Natural killer cell (primary cell): Measurements from ENCODE around the gene CREB3. TPM values are rescaled to one million over a fixed set of nuclear protein-coding genes. Genes with fewer than 3 reads are reported as not detected.
A peak's percentile ranks its signal among the peaks of the same experiment; 100 is the strongest.

Experiments used
- ATAC-seq, 3 donors: fragments of 150-1000 bp in 2 of 3; fragments of 200-7000 bp in 1 of 3; cut with Tn5 transposase; 1 replicate in 1 of 3; 2 replicates in 2 of 3; pipeline ENCODE4 v1.10.0; 2021; ENCODE audit warnings: mild to moderate bottlenecking in 2 of 3, moderate library complexity in 2 of 3
- DNase-seq, 2 donors: peaks; one replicate each; pipeline versions ENCODE4 v3.0.0 to v3.0.0-alpha.2; 2013 to 2021; ENCODE audit warnings: mixed read lengths in 1 of 2
- H3K27ac ChIP-seq: one replicate; pipeline ENCODE4 v1.5.1; 2013; ENCODE audit warnings: mild to moderate bottlenecking, low read length
- H3K27me3 ChIP-seq: one replicate; pipeline ENCODE4 v1.6.1; 2013; ENCODE audit warnings: low read length; ENCODE audit not compliant: control insufficient read depth, insufficient read depth
- H3K36me3 ChIP-seq: one replicate; pipeline ENCODE4 v1.6.1; 2013; ENCODE audit warnings: low read length; ENCODE audit not compliant: control insufficient read depth, insufficient read depth
- H3K4me1 ChIP-seq: one replicate; pipeline ENCODE4 v1.6.1; 2013; ENCODE audit warnings: low read length; ENCODE audit not compliant: control insufficient read depth, insufficient read depth
- H3K4me3 ChIP-seq: one replicate; pipeline ENCODE4 v1.5.1; 2013; ENCODE audit warnings: low read length
- H3K9me3 ChIP-seq: one replicate; pipeline ENCODE4 v1.6.1; 2013; ENCODE audit warnings: low read length; ENCODE audit not compliant: control insufficient read depth, insufficient read depth
- H3K27ac Mint-ChIP-seq, 2 donors: one replicate each; pipeline ENCODE4 v1.8.0; 2022; ENCODE audit warnings: mild to moderate bottlenecking in 2 of 2, mixed read lengths in 2 of 2, moderate library complexity in 1 of 2
- H3K27me3 Mint-ChIP-seq, 2 donors: one replicate each; pipeline ENCODE4 v1.8.0; 2022; ENCODE audit warnings: low read depth in 2 of 2, mixed read lengths in 2 of 2
- H3K36me3 Mint-ChIP-seq: one replicate; pipeline ENCODE4 v1.8.0; 2022; ENCODE audit warnings: mixed read lengths
- H3K4me1 Mint-ChIP-seq, 2 donors: one replicate each; pipeline ENCODE4 v1.8.0; 2022; ENCODE audit warnings: mixed read lengths in 2 of 2
- H3K4me3 Mint-ChIP-seq: one replicate; pipeline ENCODE4 v1.8.0; 2022; ENCODE audit warnings: mild to moderate bottlenecking, moderate library complexity, mixed read lengths
- H3K9me3 Mint-ChIP-seq, 2 donors: one replicate each; pipeline ENCODE4 v1.8.0; 2022; ENCODE audit warnings: mixed read lengths in 2 of 2
- CTCF ChIP-seq: fragments of 200-600 bp; IDR thresholded peaks from one replicate; pipeline ENCODE4 v1.8.0; 2022; ENCODE audit warnings: antibody characterized with exemption
- WGBS: methylation state at CpG from one replicate; pipeline ENCODE4 v1.1.7; 2013; ENCODE audit warnings: missing lambda C conversion rate; ENCODE audit not compliant: insufficient coverage; 5-methylcytosine and 5-hydroxymethylcytosine counted together
- intact Hi-C: fragments of 100-400 bp; cut with micrococcal nuclease; formaldehyde crosslinking; loops from one replicate; pipeline ENCODE4 v1.14.2; 2022
- total RNA-seq, 4 donors: library from RNA; stranded (reverse); fragments of 120-200 nt in 1 of 4; gene quantifications; one replicate each; pipeline versions ENCODE4 v1.2.3 to v1.2.4, GENCODE V29; 2013 to 2022

The CREB3 gene
- total RNA-seq, 3 donors from 2014 or later (not counting 1 experiment from before 2014, with no cell fraction given) = 15.7 to 19.7 (median 18.8) TPM

- intact Hi-C loops = no loop called here
These were observed 18.9 kb upstream of the CREB3 start for GRCh38 chr9:35713578-35713977.

GRCh38 chr9:35714123-35714522, 18.3 kb upstream of the CREB3 start:
- Histone ChIP-seq H3K36me3 (peaks cover 91% of the 10 kb centered on the region), H3K27me3 (no peaks in the 10 kb centered on the region), H3K4me3 (no peak overlapping the region), H3K9me3 (no peaks in the 10 kb centered on the region), H3K27ac (no peak overlapping the region), H3K4me1 (peaks cover 3% of the 10 kb centered on the region)
- Mint-ChIP-seq H3K36me3 (peaks cover 14% of the 10 kb centered on the region), H3K4me1 (peaks cover 0 to 17% of the 10 kb centered on the region in 2 donors), H3K9me3 (no peaks in the 10 kb centered on the region), H3K27me3 (no peaks in the 10 kb centered on the region), H3K4me3 (no peak overlapping the region), H3K27ac (peak overlapping the region in 1 of 2 donors; percentile 75)
- DNase-seq = no peak
- no peak for ATAC-seq
- WGBS = 94% methylated on average over 6 of the region's 6 CpGs
- no peak for TF ChIP-seq CTCF
- intact Hi-C loops = no loop called here

More at GRCh38 chr9:35713578-35713977, 18.9 kb upstream of the CREB3 start:
- H3K4me3 ChIP-seq = no peak overlapping the region
- H3K27me3 ChIP-seq = no peaks in the 10 kb centered on the region
- no peaks in the 10 kb centered on the region for H3K27me3 Mint-ChIP-seq
- no peak overlapping the region for H3K27ac ChIP-seq
- ATAC-seq (no peak), DNase-seq (no peak)
- H3K27ac Mint-ChIP-seq = peak overlapping the region; percentile 31 to 75
- H3K9me3 ChIP-seq = no peaks in the 10 kb centered on the region
- peaks cover 19% of the 10 kb centered on the region for H3K36me3 Mint-ChIP-seq
- no peaks in the 10 kb centered on the region for H3K4me1 ChIP-seq
- WGBS = 89% methylated on average over 3 of the region's 3 CpGs
- no peak overlapping the region for H3K4me3 Mint-ChIP-seq
- H3K4me1 Mint-ChIP-seq = peaks cover 0 to 17% of the 10 kb centered on the region in 2 donors
- no peaks in the 10 kb centered on the region for H3K9me3 Mint-ChIP-seq
- TF ChIP-seq CTCF = no peak
- peaks cover 91% of the 10 kb centered on the region for H3K36me3 ChIP-seq

GRCh38 chr9:35714579-35715252, 17.8 kb upstream of the CREB3 start:
- no peaks in the 10 kb centered on the region for H3K9me3 Mint-ChIP-seq
- H3K36me3 Mint-ChIP-seq = peaks cover 14% of the 10 kb centered on the region
- 97% methylated on average over 13 of the region's 13 CpGs for WGBS
- Histone ChIP-seq H3K4me1 (peaks cover 3% of the 10 kb centered on the region), H3K4me3 (no peak overlapping the region), H3K27ac (no peak overlapping the region), H3K27me3 (no peaks in the 10 kb centered on the region), H3K36me3 (peaks cover 94% of the 10 kb centered on the region), H3K9me3 (no peaks in the 10 kb centered on the region)
- peak overlapping the region; percentile 62 to 75 for H3K27ac Mint-ChIP-seq
- TF ChIP-seq CTCF = no peak
- H3K27me3 Mint-ChIP-seq = no peaks in the 10 kb centered on the region
- DNase-seq (no peak), ATAC-seq (no peak)
- intact Hi-C loops = no loop called here
- H3K4me3 Mint-ChIP-seq = no peak overlapping the region
- H3K4me1 Mint-ChIP-seq = peaks cover 0 to 20% of the 10 kb centered on the region in 2 donors

- Mint-ChIP-seq H3K27me3 (no peaks in the 10 kb centered on the region), H3K27ac (peak overlapping the region; percentile 50 to 70), H3K36me3 (peaks cover 17% of the 10 kb centered on the region), H3K9me3 (no peaks in the 10 kb centered on the region), H3K4me3 (no peak overlapping the region), H3K4me1 (peaks cover 0 to 22% of the 10 kb centered on the region in 2 donors)
- Histone ChIP-seq H3K4me1 (peaks cover 3% of the 10 kb centered on the region), H3K27ac (no peak overlapping the region), H3K4me3 (no peak overlapping the region), H3K27me3 (no peaks in the 10 kb centered on the region), H3K9me3 (no peaks in the 10 kb centered on the region), H3K36me3 (peaks cover 97% of the 10 kb centered on the region)
- 87% methylated on average over 4 of the region's 4 CpGs for WGBS
- no peak for TF ChIP-seq CTCF
- intact Hi-C loops = no loop called here
- no peak for DNase-seq
- no peak for ATAC-seq
These were observed 16.2 kb upstream of the CREB3 start for GRCh38 chr9:35716230-35716629.
